ENCODE results near the gene MILR1.

MILR1 gene

GRCh38 chr17:64448665-64449512 is at the start of gene MILR1:
Gene MILR1 (plus strand): TSS chr17:64449115. CDS start chr17:64449169, 54 bp downstream.
- no peak within 1 kb of the TSS for H3K4me3 ChIP-seq (ENCODE audit: low read depth, low read length)
- DNase-seq (ENCODE audit: low read depth), result peak; percentile 88
- TF ChIP-seq CTCF (IDR thresholded peaks at IDR 0.05; ENCODE audit: low read depth, low read length, missing control alignments), result no peak
- in situ Hi-C loops (cut with HindIII; ENCODE audit: low sequenced_read_pairs), result no loop called here

GRCh38 chr17:64399767-64400156 is 49.2 kb upstream of the MILR1 start:
- no peak for TF ChIP-seq CTCF (IDR thresholded peaks at IDR 0.05; ENCODE audit: low read depth, low read length, missing control alignments)
- DNase-seq (ENCODE audit: low read depth), result no peak
- no peak overlapping the region for H3K4me3 ChIP-seq (ENCODE audit: low read depth, low read length)
- in situ Hi-C loops (cut with HindIII; ENCODE audit: low sequenced_read_pairs), result loop anchor here (5.0 kb wide), 1 partner anchor 72 kb away; no protein-coding TSS in a partner anchor

GRCh38 chr17:64400642-64401041 is 48.3 kb upstream of the MILR1 start:
- no peak for TF ChIP-seq CTCF (IDR thresholded peaks at IDR 0.05; ENCODE audit: low read depth, low read length, missing control alignments)
- H3K4me3 ChIP-seq (ENCODE audit: low read depth, low read length), result no peak overlapping the region
- in situ Hi-C loops (cut with HindIII; ENCODE audit: low sequenced_read_pairs), result no loop called here
- DNase-seq (ENCODE audit: low read depth), result no peak

- no peak for TF ChIP-seq CTCF (IDR thresholded peaks at IDR 0.05; ENCODE audit: low read depth, low read length, missing control alignments)
- in situ Hi-C loops (cut with HindIII; ENCODE audit: low sequenced_read_pairs), result no loop called here
- DNase-seq (ENCODE audit: low read depth), result no peak
- H3K4me3 ChIP-seq (ENCODE audit: low read depth, low read length), result no peak overlapping the region
Measured at GRCh38 chr17:64401244-64401860, 47.6 kb upstream of the MILR1 start.

- H3K4me3 ChIP-seq (ENCODE audit: low read depth, low read length), result no peak overlapping the region
- TF ChIP-seq CTCF (IDR thresholded peaks at IDR 0.05; ENCODE audit: low read depth, low read length, missing control alignments), result no peak
Measured at GRCh38 chr17:64401941-64402340, 47.0 kb upstream of the MILR1 start.

GRCh38 chr17:64402469-64402868 is 46.4 kb upstream of the MILR1 start:
- in situ Hi-C loops (cut with HindIII; ENCODE audit: low sequenced_read_pairs), result no loop called here
- no peak overlapping the region for H3K4me3 ChIP-seq (ENCODE audit: low read depth, low read length)

More at GRCh38 chr17:64401941-64402340, 47.0 kb upstream of the MILR1 start:
- no peak for DNase-seq (ENCODE audit: low read depth)
- in situ Hi-C loops (cut with HindIII; ENCODE audit: low sequenced_read_pairs), result no loop called here

More at GRCh38 chr17:64402469-64402868, 46.4 kb upstream of the MILR1 start:
- DNase-seq (ENCODE audit: low read depth), result no peak
- TF ChIP-seq CTCF (IDR thresholded peaks at IDR 0.05; ENCODE audit: low read depth, low read length, missing control alignments), result no peak
